SK-MEL-5 (cell line): ENCODE measurements around the gene KLHDC9. TPM values are rescaled to one million over a fixed set of nuclear protein-coding genes. Genes with fewer than 3 reads are reported as not detected.

ENCODE experiments used
- DNase-seq: peaks from one replicate; pipeline ENCODE4 v3.0.0-alpha.2; 2016; ENCODE audit warnings: low read depth, low spot score
- in situ Hi-C: cut with HindIII; loops from 2 replicates; pipeline ENCODE4 v1.10.0; 2016; ENCODE audit warnings: low sequenced_read_pairs, high pct_unique_total_duplicates, low pct_unique_long_range_greater_than_20kb
- total RNA-seq: library from RNA; depleted of rRNA; stranded (reverse); fragments of >200 nt; shearing (Covaris generic); gene quantifications from 2 replicates; pipeline ENCODE4 v1.2.3, GENCODE V29; 2014

The KLHDC9 gene
- total RNA-seq, 1 experiment from 2014 or later, result not detected

DNA sequence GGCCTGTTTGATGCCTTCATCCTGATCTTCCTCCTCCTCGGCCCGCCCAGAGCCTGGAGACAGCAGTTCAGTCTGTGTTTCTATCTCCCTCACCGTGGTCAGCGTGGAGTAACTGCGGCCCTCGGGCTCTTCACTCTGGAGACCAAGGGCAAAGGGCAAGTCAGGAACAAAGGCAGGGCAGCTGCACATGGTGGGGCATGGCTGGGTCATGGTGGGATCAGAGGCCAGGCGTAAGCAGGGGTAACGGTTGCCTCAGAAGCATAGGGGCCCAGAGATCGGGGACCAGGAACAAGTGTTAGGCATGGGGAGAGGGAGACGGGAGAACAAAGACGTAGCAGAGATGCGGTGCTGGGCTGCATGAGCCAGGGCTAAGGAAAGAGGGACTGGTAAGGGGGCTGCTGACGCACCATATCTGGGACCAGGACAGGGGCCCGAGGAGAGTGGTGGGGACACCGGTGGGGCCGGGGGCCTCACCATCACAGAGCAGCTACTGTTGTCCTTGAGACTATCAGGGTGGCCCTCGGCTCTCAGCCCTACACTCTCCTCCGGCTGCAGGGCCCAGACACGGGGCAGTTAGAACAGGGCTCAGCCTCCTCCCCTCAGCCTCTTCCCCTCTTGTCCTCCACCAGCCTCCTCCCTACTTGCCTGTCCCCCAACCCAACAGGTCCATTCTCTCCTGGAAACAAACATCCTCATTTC, 25.3 kb upstream of the KLHDC9 start:
- in situ Hi-C loops, result no loop called here
- no peak for DNase-seq

DNA sequence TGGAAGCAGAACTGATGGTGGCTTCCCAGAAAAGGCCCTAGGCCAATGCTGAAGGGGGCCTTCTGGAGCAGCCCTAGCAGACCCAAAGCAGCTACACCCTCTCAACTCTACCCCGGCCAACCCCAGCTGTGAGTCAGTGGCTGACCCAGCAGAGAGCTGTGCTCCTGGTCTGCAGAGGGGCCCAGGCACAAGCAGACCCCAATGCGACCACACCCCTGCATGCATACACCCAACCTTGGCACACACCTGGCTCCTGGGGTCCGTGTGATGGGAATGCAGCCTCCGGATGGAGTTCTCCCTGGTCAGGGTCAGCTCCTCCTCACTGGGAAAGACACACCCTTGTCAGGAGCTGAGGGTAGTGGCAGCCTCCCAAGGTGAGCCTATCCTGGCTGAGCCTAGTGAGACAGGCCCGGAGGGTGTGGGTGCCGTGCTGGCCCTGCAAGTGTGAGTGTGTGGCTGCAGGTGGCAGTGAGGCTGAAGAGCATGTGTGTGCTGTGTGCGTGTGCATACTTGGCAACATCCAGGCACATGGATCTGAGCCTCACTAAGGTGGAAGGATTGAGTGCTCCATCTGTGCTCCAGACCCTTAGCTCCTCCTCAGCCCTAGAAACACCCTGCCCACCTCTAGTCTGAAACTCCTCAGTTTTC, 24.6 kb upstream of the KLHDC9 start:
- no peak for DNase-seq
- in situ Hi-C loops, result no loop called here

GRCh38 chr1:161074676-161075368, 23.3 kb upstream of the KLHDC9 start:
- in situ Hi-C loops, result no loop called here
- no peak for DNase-seq

DNA sequence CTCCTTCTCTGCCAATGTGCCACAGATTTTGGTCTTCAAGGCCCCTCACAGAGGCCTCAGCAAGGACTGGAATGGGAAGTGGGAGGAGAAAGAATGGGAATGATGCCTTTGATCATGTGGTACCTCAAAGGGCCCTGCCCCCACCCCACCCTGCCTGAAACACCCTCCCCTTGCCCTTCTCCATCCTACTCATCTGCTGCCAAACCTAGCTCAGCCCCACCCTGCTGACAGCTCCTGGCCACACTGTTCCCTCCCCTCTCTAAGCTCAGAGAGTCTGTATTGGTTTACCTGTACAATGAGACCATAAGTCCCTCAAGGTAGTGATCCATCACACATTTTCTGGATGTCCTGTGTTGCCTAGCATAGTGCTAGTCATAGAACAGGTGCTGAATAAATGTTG, 21.8 kb upstream of the KLHDC9 start:
- in situ Hi-C loops, result no loop called here

GRCh38 chr1:161077426-161077825, 20.7 kb upstream of the KLHDC9 start:
- DNase-seq, result no peak
- in situ Hi-C loops, result no loop called here

More for the DNA sequence above, 21.8 kb upstream of the KLHDC9 start:
- no peak for DNase-seq

DNA sequence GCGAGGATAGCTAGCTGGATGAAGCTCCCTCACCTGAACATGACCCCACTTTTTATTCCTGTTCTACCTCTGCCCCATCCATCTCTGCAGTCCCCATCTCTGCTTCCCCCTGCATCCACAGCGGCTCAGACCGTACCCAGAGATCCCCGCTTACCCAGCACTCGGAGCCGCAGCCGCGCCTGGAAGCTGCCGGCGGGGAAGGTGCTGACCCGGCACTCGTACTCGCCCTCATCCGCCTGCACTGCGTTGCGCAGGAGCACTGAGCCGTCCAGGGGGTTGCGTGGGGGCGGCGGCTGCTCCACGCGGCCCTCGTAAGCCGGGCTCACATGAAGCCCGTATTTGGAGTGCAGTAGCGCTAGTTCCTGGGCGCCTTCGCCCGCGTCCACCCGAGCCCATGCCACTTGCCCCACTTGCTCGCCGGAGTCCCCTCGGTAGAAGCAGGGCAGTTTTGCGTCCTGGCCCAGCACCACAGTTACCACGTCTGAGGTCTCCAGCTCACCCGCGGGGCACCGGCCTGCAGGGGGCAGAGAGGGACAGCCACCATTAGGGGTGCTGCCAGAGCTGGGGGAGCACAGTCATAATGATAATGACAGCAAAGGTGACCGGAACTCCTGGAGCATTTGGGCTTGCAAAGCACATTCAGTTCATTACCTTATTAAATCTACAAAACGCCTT, 18.6 kb upstream of the KLHDC9 start:
- DNase-seq, result no peak
- in situ Hi-C loops, result no loop called here

- in situ Hi-C loops, result no loop called here
- no peak for DNase-seq
Measured at GRCh38 chr1:161080441-161081405, 17.4 kb upstream of the KLHDC9 start.

DNA sequence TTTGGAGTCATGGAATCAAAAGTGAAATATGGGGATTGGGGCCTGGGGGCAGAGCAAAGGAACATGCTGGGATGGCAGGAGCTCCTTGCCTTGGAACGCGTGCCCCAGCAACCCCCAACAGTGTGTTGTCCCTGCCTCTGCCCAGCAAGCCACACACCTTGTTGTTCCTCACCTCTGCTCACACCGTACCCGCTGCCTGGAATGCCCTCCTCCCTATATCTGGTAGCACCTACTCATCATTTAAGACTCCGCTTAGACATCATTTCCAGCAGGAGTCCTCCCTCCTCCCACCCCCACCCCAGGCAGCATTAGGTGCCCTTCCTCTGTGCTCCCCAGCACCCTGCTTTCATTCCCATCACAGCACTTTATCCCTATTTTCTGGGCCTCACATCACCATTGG, 16.6 kb upstream of the KLHDC9 start:
- no peak for DNase-seq
- in situ Hi-C loops, result no loop called here

GRCh38 chr1:161082483-161082882, 15.7 kb upstream of the KLHDC9 start:
- DNase-seq, result no peak
- in situ Hi-C loops, result no loop called here

DNA sequence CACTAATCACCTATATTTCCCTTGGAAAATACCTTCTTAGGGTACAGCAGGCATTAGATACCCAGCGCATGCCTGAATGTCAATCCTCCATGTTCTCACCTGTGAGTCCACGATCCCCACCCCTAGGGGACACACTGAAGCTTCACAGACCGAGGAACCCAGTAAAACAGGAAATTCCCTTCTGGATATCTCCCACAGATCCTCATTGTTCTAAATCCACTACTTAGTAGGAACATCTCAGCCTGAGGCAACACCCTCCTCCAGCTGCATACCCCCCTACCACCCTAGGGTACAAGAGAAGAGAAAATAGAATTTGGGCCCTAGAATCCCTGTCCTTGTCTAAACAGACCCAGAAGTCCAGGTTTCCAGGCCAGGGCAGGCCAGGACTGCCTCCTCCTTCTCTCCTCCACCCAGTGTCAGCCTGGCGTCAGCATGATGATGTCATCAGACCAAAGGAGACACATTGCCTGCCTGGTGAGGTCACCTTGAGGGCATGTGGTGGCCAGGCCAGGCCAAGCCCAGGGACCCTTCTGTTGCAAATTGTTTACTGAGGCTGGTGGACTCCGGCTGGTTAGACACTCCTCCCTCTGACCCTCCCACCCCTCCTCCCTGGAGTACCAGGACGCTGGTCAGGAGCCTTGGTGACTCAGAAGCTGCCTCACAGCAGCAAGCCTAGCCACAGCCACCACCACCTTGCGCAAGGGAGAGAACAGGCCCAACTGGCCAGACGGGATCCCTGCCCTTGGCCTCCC, 15.0 kb upstream of the KLHDC9 start:
- in situ Hi-C loops, result no loop called here

DNA sequence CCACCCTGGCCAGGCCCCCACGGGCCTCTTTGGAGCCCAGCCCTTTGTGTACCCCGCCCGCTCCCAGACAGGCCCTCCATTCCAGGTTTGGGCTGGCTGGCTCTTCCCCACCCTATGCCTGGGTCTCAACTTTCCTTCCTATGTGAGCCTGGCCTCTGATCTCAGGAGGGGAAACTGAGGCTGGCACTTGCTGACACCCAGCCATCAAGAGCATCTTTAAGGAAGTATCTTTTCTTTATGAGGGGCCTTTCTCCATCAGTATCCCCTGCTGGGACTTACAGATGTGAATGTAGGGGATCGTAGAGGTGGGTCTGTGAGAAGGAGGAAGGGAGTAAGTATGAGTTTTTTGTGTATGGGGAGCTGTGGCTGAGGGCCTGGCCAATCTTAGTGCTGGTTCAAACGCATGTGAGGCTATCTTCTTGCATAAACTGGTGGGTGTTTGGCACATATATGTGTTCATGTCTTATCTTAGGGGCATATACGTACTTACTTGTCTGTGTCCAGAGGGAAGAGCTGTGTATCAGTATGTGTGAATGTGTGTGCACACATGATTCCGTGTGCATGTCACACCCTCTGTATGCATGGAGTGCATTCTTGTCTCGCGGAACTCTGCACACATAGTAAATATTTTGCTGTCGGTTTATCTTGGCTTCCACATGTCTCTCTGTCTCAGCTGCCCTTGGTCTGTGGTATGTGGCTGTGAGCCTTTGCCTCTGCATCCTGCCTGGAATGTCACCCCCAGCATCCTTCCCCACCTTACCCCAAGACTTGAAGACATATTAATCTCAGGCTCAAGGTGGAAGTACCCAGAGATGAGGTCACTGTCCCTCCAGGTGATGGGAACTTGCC, 14.2 kb upstream of the KLHDC9 start:
- in situ Hi-C loops, result no loop called here
- no peak for DNase-seq

More for the DNA sequence above, 15.0 kb upstream of the KLHDC9 start:
- DNase-seq, result peak; percentile 46

DNA sequence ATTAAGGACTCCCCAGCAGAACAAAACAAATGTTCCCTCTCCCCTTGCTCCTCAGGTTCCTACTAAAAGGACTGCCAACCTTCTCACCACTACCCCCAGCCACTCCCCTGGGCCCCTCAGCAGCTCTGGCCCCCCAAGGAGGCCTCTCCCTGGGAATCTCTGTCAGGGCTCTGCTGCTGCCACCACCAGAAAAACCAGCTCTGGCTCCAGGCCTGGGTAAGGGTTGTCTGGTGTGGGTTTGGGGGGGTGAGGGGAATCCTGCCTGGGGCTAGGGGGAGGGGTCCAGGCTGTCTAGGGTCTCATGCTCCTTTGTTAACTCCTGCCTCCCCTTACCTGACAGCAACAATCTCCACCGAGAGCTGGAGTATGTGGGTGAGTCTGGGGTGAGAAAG, 13.6 kb upstream of the KLHDC9 start:
- no peak for DNase-seq
- in situ Hi-C loops, result no loop called here

DNA sequence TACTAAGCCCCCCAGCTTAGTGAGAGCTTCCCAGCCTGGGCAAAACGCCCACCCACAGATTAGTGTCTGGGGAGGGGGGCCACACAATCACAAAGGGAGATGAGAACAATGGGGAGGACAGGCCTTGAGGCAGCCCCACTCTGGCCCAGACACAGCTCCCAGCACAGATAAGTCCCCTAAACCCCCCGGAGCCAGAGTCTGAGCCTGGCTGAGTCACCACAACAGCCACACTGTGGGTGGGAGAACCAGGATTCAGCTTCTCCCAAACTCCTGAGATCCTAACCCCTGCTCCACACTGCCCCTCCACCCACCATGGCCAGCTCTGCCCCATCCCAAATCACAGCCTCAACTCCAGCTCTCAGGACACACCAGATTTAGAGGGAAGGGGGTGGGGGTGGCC, 13.0 kb upstream of the KLHDC9 start:
- DNase-seq, result no peak
- in situ Hi-C loops, result no loop called here

- DNase-seq, result no peak
- in situ Hi-C loops, result no loop called here
Measured at GRCh38 chr1:161086457-161086856, 11.7 kb upstream of the KLHDC9 start.

DNA sequence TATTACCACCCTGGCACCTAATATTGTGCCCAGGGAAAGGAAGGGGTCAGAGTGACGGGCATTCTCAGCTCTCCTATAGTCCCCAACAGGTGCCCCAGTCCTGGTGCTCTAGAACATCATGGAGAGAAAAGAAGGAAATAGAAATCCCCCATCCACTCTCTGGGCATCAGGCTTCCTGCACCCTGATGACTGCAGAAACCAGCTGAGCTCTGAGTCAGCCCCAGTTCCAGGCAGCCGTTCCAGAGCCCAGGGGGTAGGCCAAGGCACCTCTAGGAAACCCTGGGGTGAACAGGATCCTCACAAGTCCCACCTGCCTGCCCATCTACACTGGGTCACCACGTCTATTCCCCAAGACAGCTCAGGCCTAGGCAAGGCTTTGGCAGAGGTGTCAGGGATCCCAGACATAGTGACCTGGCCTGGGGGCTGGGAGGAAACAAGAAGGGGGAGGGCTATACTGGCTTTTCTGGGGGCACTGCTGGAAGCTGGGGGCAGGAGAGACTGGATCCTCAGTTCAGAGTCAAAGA, 9.5 kb upstream of the KLHDC9 start:
- DNase-seq, result no peak
- in situ Hi-C loops, result no loop called here
